OCI-LY7 (cell line): ENCODE data around the gene SND1. TPM values are rescaled to one million over a fixed set of nuclear protein-coding genes. Genes with fewer than 3 reads are reported as not detected.

Experiments
- BruUV-seq: library from RNA; stranded (reverse); fragments of 400-500 nt; replicated peaks from 2 replicates; lab custom pipeline; 2021; lab: Mats Ljungman, UMichigan
- CTCF ChIA-PET: fragments of 300-600 bp; sonication (Branson Sonifier 250); formaldehyde crosslinking; loops from one replicate; lab custom pipeline; 2022; ENCODE audit warnings: antibody characterized with exemption; ENCODE audit not compliant: unreplicated experiment; lab: Charles Lee
- POLR2A ChIA-PET: fragments of 300-600 bp; sonication (Branson Sonifier 250); formaldehyde crosslinking; loops from one replicate; lab custom pipeline; 2022; ENCODE audit warnings: antibody characterized with exemption; lab: Charles Lee
- DNase-seq: peaks from one replicate; pipeline ENCODE4 v3.0.0-alpha.2; 2015; ENCODE audit warnings: low spot score
- H2AFZ ChIP-seq: fragments of 200-600 bp; sonication (generic), shearing (Covaris generic); 2 replicates; pipeline ENCODE4 v1.6.1; 2014; ENCODE audit warnings: mild to moderate bottlenecking, antibody characterized with exemption, low read length, moderate library complexity
- H3K27ac ChIP-seq: fragments of 200-600 bp; sonication (generic); 2 replicates; pipeline ENCODE4 v1.5.1; 2014; ENCODE audit warnings: mixed run types, low read depth, mild to moderate bottlenecking, moderate library complexity, low read length, inconsistent platforms; ENCODE audit not compliant: poor library complexity, severe bottlenecking
- H3K36me3 ChIP-seq: fragments of 200-600 bp; sonication (generic); 2 replicates; pipeline ENCODE4 v1.6.1; 2014; ENCODE audit warnings: mild to moderate bottlenecking, antibody characterized with exemption, low read length, moderate library complexity, mixed read lengths; ENCODE audit not compliant: insufficient read depth
- H3K4me1 ChIP-seq: fragments of 200-600 bp; sonication (generic); 2 replicates; pipeline ENCODE4 v1.5.1; 2014; ENCODE audit warnings: mild to moderate bottlenecking, low read length; ENCODE audit not compliant: insufficient read depth, poor library complexity, severe bottlenecking
- H3K4me2 ChIP-seq: fragments of 200-600 bp; sonication (generic); 2 replicates; pipeline ENCODE4 v1.6.1; 2014; ENCODE audit warnings: mild to moderate bottlenecking, low read length
- H3K4me3 ChIP-seq: fragments of 200-600 bp; sonication (generic); 2 replicates; pipeline ENCODE4 v1.5.1; 2014; ENCODE audit warnings: mild to moderate bottlenecking, low read depth, low read length; ENCODE audit not compliant: poor library complexity, severe bottlenecking
- H3K79me2 ChIP-seq: fragments of 200-600 bp; sonication (generic); 2 replicates; pipeline ENCODE4 v1.6.1; 2016; ENCODE audit warnings: low read depth, mild to moderate bottlenecking, low read length, moderate library complexity, mixed read lengths; ENCODE audit not compliant: insufficient read depth
- H3K9me2 ChIP-seq: fragments of 200-600 bp; sonication (generic); 2 replicates; pipeline ENCODE4 v1.6.1; 2016; ENCODE audit warnings: mild to moderate bottlenecking, low read length, mixed read lengths; ENCODE audit not compliant: insufficient read depth
- H3K9me3 ChIP-seq: fragments of 200-600 bp; sonication (generic); 2 replicates; pipeline ENCODE4 v1.6.1; 2014; ENCODE audit warnings: mild to moderate bottlenecking, mixed run types, low read length, mixed read lengths
- H4K20me1 ChIP-seq: fragments of 200-600 bp; sonication (generic); 2 replicates; pipeline ENCODE4 v1.6.1; 2014; ENCODE audit warnings: mild to moderate bottlenecking, antibody characterized with exemption, low read length, moderate library complexity, mixed read lengths; ENCODE audit not compliant: insufficient read depth
- CTCF ChIP-seq: fragments of 200-600 bp; sonication (generic); conservative IDR thresholded peaks from 2 replicates; pipeline ENCODE4 v1.5.1; 2014; ENCODE audit warnings: mild to moderate bottlenecking, antibody characterized with exemption, low read length, moderate library complexity, mixed read lengths
- EZH2phosphoT487 ChIP-seq: fragments of 200-600 bp; sonication (generic); IDR thresholded peaks from 2 replicates; pipeline ENCODE4 v1.6.1; 2018; ENCODE audit warnings: low read depth, borderline replicate concordance, mild to moderate bottlenecking, mixed run types, antibody characterized with exemption, low read length, moderate library complexity, mixed read lengths
- intact Hi-C: fragments of 100-400 bp; cut with micrococcal nuclease; formaldehyde crosslinking; loops from one replicate; pipeline ENCODE4 v1.10.0; 2022; ENCODE audit not compliant: unreplicated experiment
- total RNA-seq, 2 experiments: library from RNA; depleted of rRNA in 1 of 2; stranded (reverse); fragments of >200 nt in 1 of 2; shearing (Covaris generic) in 1 of 2; gene quantifications; 2 replicates each; pipeline ENCODE4 v1.2.3, GENCODE V29; 2014 to 2022

The SND1 gene
- total RNA-seq, 2 experiments from 2014 or later: 111 to 221 TPM

- no peak for TF ChIP-seq CTCF
- no peak for TF ChIP-seq EZH2phosphoT487
- Histone ChIP-seq H4K20me1 (peaks cover 7% of the 10 kb centered on the region; the same call in 1 of the 2 replicates), H3K4me1 (no peaks in the 10 kb centered on the region), H2AFZ (no peak overlapping the region), H3K4me2 (no peak overlapping the region), H3K9me2 (no peaks in the 10 kb centered on the region), H3K27ac (no peak overlapping the region), H3K79me2 (peaks cover 92% of the 10 kb centered on the region), H3K36me3 (peaks cover 81% of the 10 kb centered on the region), H3K9me3 (peaks cover 22% of the 10 kb centered on the region; the same call in 1 of the 2 replicates), H3K4me3 (no peak overlapping the region)
- ChIA-PET CTCF (no interaction called here), POLR2A (no interaction called here)
- intact Hi-C loops: no loop called here
- no peak for DNase-seq
- no TSS peak for BruUV-seq
Measured at GRCh38 chr7:127675721-127676120, 23.7 kb downstream of the SND1 start.

- intact Hi-C loops: no loop called here
- Histone ChIP-seq H4K20me1 (peaks cover 7% of the 10 kb centered on the region; the same call in 1 of the 2 replicates), H2AFZ (no peak overlapping the region), H3K4me2 (no peak overlapping the region), H3K79me2 (peaks cover 92% of the 10 kb centered on the region), H3K27ac (no peak overlapping the region), H3K36me3 (peaks cover 85% of the 10 kb centered on the region), H3K4me3 (no peak overlapping the region), H3K9me3 (peaks cover 35% of the 10 kb centered on the region; the same call in 1 of the 2 replicates), H3K9me2 (no peaks in the 10 kb centered on the region), H3K4me1 (no peaks in the 10 kb centered on the region)
- no peak for TF ChIP-seq CTCF
- TF ChIP-seq EZH2phosphoT487: no peak
- BruUV-seq: no TSS peak
- DNase-seq: no peak
- CTCF ChIA-PET: no interaction called here
- POLR2A ChIA-PET: interaction anchor here (1.0 to 1.7 kb wide), 6 partner anchors 9 to 26 kb away, joined by 3 to 6 read pairs (median 4); no protein-coding TSS in a partner anchor
Measured at GRCh38 chr7:127677433-127678230, 25.6 kb downstream of the SND1 start.

GRCh38 chr7:127678337-127678736 is 26.3 kb downstream of the SND1 start:
- ChIA-PET POLR2A (interaction anchor here (1.0 to 1.7 kb wide), 5 partner anchors 9 to 26 kb away, joined by 4 to 6 read pairs (median 4); no protein-coding TSS in a partner anchor), CTCF (no interaction called here)
- H3K9me2 ChIP-seq: no peaks in the 10 kb centered on the region
- H3K27ac ChIP-seq: no peak overlapping the region
- intact Hi-C loops: no loop called here
- H3K36me3 ChIP-seq: peaks cover 89% of the 10 kb centered on the region
- H3K4me1 ChIP-seq: peaks cover 6% of the 10 kb centered on the region
- no peak overlapping the region for H3K4me3 ChIP-seq
- peaks cover 92% of the 10 kb centered on the region for H3K79me2 ChIP-seq
- no peak for DNase-seq
- H4K20me1 ChIP-seq: peaks cover 7% of the 10 kb centered on the region; the same call in 1 of the 2 replicates
- H3K9me3 ChIP-seq: peaks cover 35% of the 10 kb centered on the region; the same call in 1 of the 2 replicates
- no peak overlapping the region for H3K4me2 ChIP-seq
- no peak overlapping the region for H2AFZ ChIP-seq
- BruUV-seq: no TSS peak
- TF ChIP-seq CTCF (no peak), EZH2phosphoT487 (no peak)
